ENCODE measurements around the gene PDCD2L.
A peak's percentile ranks its signal among the peaks of the same experiment; 100 is the strongest.
"Not testable (repeated sequence)": the region's sequence is repeated elsewhere in the genome, so short reads cannot be mapped to it uniquely, and the experiment has no call there.

The PDCD2L gene

GRCh38 chr19:34404109-34404909 lies at the start of gene PDCD2L:
TSS of gene PDCD2L (plus strand) at chr19:34404399. CDS start at chr19:34404431, 32 bp downstream.
- peak; percentile 96 for DNase-seq (ENCODE audit: low read depth, low spot score)

- DNase-seq (ENCODE audit: low read depth, low spot score): no peak
These were observed 49.0 kb upstream of the PDCD2L start for GRCh38 chr19:34355201-34355600.

- DNase-seq (ENCODE audit: low read depth, low spot score): no peak
These were observed 47.3 kb upstream of the PDCD2L start for GRCh38 chr19:34356875-34357274.

- DNase-seq (ENCODE audit: low read depth, low spot score): no peak
These were observed 46.8 kb upstream of the PDCD2L start for GRCh38 chr19:34357431-34357830.

- peak; percentile 98 for DNase-seq (ENCODE audit: low read depth, low spot score)
These were observed 44.9 kb upstream of the PDCD2L start for GRCh38 chr19:34359140-34359953.

- no peak for DNase-seq (ENCODE audit: low read depth, low spot score)
These were observed 44.3 kb upstream of the PDCD2L start for GRCh38 chr19:34359954-34360315.

GRCh38 chr19:34360354-34360909 lies 43.8 kb upstream of the PDCD2L start:
- DNase-seq (ENCODE audit: low read depth, low spot score): no peak

- no peak for DNase-seq (ENCODE audit: low read depth, low spot score)
These were observed 41.5 kb upstream of the PDCD2L start for GRCh38 chr19:34362679-34363069.

- DNase-seq (ENCODE audit: low read depth, low spot score): no peak
These were observed 41.1 kb upstream of the PDCD2L start for GRCh38 chr19:34363094-34363493.

- DNase-seq (ENCODE audit: low read depth, low spot score): no peak
These were observed 40.3 kb upstream of the PDCD2L start for GRCh38 chr19:34363930-34364329.

- no peak for DNase-seq (ENCODE audit: low read depth, low spot score)
These were observed 39.8 kb upstream of the PDCD2L start for GRCh38 chr19:34364462-34364829.

- DNase-seq (ENCODE audit: low read depth, low spot score): peak; percentile 75
These were observed 39.3 kb upstream of the PDCD2L start, which contains the start of gene GPI for GRCh38 chr19:34364830-34365462. TSS of gene GPI (plus strand) at chr19:34365196. CDS start at chr19:34365267, 71 bp downstream.

- DNase-seq (ENCODE audit: low read depth, low spot score): peak; percentile 56
These were observed 38.5 kb upstream of the PDCD2L start for GRCh38 chr19:34365463-34366401.

- peak; percentile 44 for DNase-seq (ENCODE audit: low read depth, low spot score)
These were observed 37.2 kb upstream of the PDCD2L start for GRCh38 chr19:34366738-34367623.

GRCh38 chr19:34367624-34367957 lies 36.6 kb upstream of the PDCD2L start:
- no peak for DNase-seq (ENCODE audit: low read depth, low spot score)

GRCh38 chr19:34368338-34368737 lies 35.9 kb upstream of the PDCD2L start:
- DNase-seq (ENCODE audit: low read depth, low spot score): no peak

GRCh38 chr19:34369166-34369565 lies 35.0 kb upstream of the PDCD2L start:
- DNase-seq (ENCODE audit: low read depth, low spot score): not testable (repeated sequence)

GRCh38 chr19:34370117-34370516 lies 34.1 kb upstream of the PDCD2L start:
- DNase-seq (ENCODE audit: low read depth, low spot score): no peak

- DNase-seq (ENCODE audit: low read depth, low spot score): no peak
These were observed 33.2 kb upstream of the PDCD2L start for GRCh38 chr19:34370983-34371382.
